CD4-positive, alpha-beta T cell treated with Interferon alpha-2 for 1 hour (primary cell): ENCODE results near the gene RFX3.
"Not testable (repeated sequence)": the region's sequence is repeated elsewhere in the genome, so short reads cannot be mapped to it uniquely, and the experiment has no call there.

Experiments
- DNase-seq, 2 donors: peaks; one replicate each; pipeline ENCODE4 v3.0.0-alpha.2; 2020 to 2022

RFX3 gene

GRCh38 chr9:3342159-3342777 is 183.5 kb downstream of the RFX3 start:
- DNase-seq, result no peak

- no peak for DNase-seq
Observed at GRCh38 chr9:3337515-3338225, 188.1 kb downstream of the RFX3 start.

- DNase-seq, result no peak
Observed at GRCh38 chr9:3336951-3337350, 188.8 kb downstream of the RFX3 start.

DNA sequence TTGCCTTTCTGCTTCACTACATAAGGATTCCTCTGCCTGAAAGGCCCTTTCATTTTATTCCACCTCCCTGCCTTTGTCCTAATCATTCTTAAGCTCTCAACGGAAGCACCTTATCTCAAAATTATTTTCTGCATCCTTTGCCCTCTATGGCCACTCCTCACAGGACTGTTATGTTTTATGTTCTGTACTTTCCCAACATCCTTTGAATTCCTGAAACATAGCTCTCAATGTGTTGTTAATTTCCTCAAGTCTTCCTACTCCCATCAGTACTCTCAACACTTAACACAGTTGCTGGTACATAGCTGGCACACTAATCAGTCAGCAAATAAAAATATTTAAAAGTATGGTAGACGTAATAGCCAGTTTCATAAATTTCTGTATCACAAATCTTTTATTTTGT is 193.0 kb downstream of the RFX3 start:
- no peak for DNase-seq

DNA sequence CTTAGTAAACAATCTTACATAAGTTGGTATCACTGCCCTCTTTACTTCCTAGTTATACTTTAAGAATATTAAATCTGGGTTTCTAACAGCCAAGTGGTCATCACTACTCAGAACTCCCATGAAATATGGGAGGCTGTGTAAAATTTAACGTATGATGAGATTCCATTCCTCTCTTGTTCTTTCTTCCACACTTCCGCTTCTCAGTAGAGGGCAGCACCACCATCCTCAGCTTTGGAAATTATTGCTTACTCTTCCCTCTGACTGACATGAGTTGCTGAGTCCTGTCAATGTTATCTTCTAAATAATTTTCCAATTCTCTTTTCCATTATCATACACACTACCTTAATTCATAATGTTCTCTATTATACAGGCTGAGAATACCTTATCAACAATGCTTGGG is 194.0 kb downstream of the RFX3 start:
- DNase-seq, result no peak

GRCh38 chr9:3330792-3331420 is 194.9 kb downstream of the RFX3 start:
- no peak for DNase-seq

DNA sequence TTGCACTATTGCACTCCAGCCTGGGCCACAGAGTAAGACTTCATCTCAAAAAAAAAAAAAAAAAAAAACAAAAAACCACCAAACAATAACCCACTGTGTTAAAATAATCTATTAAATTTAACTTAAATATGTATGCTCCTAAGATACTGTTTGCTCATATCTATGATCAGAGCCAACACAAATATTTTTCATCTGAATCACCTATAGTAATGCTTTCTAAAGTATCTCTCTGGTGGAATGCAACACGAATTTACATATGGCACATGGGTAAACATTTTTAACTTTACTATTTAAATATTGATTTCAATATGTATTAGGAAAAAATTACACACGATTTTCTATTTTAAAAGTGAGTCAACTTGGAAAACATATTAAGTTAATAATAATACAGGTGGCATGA is 196.4 kb downstream of the RFX3 start:
- DNase-seq, result no peak

DNA sequence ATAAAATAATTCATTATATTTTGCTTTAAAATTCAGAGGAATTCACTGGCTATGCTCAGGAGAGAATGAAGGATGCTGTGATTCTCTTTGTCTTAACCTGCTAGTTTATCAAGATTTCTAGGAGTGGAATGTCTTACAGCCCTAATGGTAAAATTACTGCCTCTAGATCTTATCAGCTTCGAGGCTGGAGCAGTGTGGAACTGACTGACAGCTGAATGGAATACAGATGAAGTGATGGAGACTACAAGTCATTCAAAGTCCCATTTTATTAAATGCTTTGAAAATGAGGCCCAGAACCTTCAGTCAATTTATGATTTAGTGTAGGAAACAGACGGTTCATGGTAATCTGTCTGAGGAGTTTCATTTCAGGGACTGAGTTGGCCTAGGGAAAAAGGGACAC is 202.1 kb downstream of the RFX3 start:
- no peak for DNase-seq

DNA sequence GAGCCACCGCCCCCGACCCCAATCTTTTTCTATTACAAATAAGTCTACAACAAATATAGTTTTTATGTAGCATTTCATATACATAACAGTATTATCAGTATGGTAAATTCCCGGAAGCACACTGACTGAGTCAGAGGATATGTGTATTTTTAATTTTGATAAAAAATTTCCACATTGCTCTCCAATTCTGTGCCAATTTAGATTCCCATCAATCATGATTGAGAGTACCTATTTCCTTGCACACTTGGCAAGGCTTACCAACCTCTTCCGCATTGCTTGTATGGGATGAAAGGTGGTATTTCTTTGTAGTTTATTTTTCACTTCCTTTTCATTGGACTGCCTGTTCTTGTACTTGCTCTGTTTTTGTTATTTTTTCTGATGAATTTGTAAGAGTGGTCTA is 204.6 kb downstream of the RFX3 start:
- DNase-seq, result no peak

GRCh38 chr9:3312595-3312994 is 213.2 kb downstream of the RFX3 start:
- not testable (repeated sequence) for DNase-seq

DNA sequence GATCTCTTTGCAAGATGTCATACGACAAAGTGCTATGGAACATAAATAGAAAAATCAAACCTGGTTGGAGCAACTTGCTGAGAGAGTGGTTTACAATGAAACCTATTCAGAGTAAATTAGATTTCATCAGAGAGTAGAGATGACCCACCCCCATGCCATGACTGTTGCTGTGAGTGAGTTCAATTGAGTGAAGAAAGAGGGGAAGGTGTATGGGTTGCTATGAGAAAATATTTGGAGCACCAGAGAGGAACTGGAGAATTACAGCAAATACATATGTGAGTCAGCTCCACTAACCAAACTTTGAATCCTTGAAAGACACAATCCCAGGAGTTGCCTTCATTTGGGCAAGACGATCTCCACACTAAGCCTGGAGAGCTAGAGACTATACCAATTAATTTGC is 217.2 kb downstream of the RFX3 start:
- no peak for DNase-seq

DNA sequence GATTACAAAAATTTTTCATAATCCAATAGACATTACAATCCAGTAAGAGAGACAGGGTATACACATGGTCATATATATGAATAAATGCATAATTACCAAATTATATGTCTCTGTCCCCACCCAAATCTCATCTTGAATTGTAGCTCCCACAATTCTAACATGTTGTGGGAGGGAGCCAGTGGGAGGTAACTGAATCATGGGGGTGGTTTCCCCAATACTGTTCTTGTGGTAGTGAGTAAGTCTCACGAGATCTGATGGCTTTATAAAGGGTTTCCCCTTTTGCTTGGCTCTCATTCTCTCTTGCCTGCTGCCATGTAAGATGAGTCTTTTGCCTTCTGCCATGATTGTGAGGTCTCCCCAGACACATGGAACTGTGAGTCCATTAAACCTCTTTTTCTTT is 221.4 kb downstream of the RFX3 start:
- DNase-seq, result not testable (repeated sequence)

- DNase-seq, result no peak
Observed at GRCh38 chr9:3299872-3300271, 225.9 kb downstream of the RFX3 start.

- no peak for DNase-seq
Observed at GRCh38 chr9:3296536-3296935, 229.3 kb downstream of the RFX3 start.

- no peak for DNase-seq
Observed at GRCh38 chr9:3292311-3292710, 233.5 kb downstream of the RFX3 start.

DNA sequence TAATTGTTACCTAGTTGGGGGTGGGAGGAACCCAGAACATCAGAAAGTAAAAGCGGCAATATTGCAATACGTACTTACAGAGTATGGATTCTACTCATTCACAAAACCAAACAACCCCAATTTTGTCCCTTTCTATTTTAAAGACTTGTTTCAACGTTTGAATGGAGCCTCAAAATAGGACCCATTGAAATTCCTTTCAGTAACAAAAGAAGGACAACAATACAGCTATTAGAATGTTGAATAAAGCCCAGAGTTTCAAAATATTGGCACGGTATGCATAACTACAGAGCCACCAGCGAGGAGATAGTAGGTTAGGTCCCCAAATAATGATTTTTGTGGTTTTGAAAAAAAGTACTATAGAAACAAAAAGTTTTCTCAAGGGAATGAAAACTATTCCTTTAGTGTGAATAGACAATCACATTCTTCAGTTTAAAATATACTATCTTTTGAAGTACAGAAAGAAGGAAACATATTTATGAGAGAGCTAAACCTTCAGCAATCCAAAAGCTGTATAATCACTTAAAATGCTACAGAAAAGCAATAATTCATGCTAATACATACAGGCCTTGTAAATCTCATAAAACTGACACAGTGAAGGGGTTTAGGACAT is 235.5 kb downstream of the RFX3 start:
- no peak for DNase-seq

- DNase-seq, result no peak
Observed at GRCh38 chr9:3288686-3289085, 237.1 kb downstream of the RFX3 start.

- DNase-seq, result no peak
Observed at GRCh38 chr9:3285365-3286161, 240.2 kb downstream of the RFX3 start.

DNA sequence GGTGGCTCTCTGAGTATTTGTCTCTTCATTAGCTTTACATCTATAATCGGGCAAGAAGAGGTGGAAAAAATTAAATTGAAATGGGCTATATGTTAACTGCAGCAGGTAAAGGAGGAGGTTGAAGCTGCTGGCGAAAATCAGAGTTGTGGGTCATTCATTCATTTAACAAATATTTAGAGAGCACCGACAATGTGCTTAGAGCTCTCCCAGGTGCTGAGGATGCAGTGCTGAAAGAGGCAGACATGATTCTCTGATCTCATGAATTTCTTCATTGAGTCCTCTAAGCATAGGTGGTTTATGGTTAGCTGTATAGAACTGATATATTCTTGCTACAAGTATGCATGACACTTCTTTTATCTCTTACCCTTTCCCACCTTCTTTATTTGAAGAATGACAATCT is 243.4 kb downstream of the RFX3 start:
- no peak for DNase-seq

DNA sequence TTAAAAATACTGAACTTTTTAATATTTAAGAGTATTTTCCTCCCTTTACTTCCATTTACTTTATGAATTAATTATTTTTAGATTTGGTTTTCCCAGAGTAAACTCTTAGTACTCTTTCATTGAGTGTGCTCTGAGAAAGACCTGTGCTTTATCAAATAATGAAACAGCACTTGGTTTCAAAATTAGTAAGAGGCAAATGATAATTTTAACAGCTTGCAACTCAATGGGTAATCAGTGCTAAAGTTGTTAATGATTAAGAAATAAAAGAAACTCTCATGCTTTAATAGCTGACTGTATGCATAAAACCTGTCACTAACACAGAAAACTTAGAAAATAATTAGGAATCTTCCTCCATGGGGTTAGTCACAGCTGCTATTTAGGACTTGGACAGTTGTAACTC is 244.4 kb downstream of the RFX3 start:
- no peak for DNase-seq

DNA sequence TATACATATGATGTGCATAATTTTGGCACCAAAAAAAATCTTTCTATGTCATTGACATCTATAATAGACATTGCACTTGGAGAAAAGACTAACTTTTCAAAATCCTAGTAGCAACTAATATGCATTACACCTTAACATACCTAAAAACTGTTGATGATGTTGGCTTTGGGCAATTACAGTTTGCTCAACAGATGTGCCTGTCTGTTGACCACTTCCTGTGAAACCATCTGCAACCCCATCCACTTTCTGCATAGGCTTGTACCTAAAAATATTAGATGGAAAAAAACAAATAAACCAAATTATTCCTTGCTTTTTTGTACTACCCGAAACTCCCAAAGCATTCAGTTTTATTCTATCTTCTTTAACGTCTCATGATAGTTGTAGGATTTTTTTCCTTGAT is 248.6 kb downstream of the RFX3 start:
- DNase-seq, result no peak

- no peak for DNase-seq
Observed at GRCh38 chr9:3271581-3271980, 254.2 kb downstream of the RFX3 start.

DNA sequence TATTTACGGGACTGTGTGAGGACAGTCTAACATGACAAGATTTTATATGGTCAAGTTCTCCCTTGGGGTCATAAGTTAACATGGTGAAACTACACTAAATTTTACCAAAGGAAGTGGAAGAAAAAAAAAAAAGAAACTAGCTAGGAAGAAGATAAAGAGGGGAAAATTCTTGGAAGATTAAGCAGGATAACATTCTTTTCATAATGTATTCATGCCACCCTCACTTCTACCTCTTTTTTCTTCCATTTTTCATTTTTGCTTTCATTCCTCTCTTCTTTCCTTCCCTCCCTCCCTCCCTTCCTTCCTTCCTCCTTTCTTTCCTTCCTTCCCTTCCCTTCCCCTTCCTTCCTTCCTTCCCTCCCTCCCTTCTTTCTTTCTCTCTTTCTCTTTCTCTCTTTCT is 254.6 kb downstream of the RFX3 start:
- DNase-seq, result no peak
